ENCODE measurements around the gene FOXN1.

DNA sequence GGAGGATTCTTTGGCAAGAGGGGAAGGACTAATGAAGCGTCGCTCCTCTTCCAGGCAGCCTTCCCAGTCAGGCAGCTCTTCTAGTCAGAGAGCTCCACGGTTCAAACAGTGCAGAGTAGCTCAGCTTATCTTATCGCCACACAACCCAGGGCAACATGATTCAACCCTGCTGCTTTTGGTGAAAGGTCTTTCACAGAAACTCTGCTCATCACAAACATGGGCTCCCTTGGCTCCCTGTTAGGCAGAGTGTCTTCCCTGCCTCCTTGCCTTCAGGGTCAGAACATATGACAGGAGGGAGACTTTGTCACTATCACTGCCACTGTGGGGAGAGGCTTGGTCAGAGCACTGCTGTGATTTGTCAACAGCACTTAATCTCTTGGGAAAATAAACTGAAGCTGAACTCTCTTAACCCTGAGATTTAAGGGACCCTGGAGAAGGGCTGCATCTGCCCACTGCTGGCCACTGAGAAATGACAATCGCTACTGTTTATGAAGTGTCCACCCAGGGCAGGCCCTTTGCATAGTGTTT lies 39.6 kb upstream of the FOXN1 start:
- TF ChIP-seq, protein P1, sequence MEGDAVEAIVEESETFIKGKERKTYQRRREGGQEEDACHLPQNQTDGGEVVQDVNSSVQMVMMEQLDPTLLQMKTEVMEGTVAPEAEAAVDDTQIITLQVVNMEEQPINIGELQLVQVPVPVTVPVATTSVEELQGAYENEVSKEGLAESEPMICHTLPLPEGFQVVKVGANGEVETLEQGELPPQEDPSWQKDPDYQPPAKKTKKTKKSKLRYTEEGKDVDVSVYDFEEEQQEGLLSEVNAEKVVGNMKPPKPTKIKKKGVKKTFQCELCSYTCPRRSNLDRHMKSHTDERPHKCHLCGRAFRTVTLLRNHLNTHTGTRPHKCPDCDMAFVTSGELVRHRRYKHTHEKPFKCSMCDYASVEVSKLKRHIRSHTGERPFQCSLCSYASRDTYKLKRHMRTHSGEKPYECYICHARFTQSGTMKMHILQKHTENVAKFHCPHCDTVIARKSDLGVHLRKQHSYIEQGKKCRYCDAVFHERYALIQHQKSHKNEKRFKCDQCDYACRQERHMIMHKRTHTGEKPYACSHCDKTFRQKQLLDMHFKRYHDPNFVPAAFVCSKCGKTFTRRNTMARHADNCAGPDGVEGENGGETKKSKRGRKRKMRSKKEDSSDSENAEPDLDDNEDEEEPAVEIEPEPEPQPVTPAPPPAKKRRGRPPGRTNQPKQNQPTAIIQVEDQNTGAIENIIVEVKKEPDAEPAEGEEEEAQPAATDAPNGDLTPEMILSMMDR (IDR thresholded peaks at IDR 0.05 in 8 of 11, conservative IDR thresholded peaks at IDR 0.05 in 3 of 11), result no peak
- TF ChIP-seq POLR2A (IDR thresholded peaks at IDR 0.05) (no peak), POLR2AphosphoS5 (IDR thresholded peaks at IDR 0.05) (no peak)
